Parietal lobe (tissue), 2 donors: ENCODE measurements around the gene GCSAM. TPM values are rescaled to one million over a fixed set of nuclear protein-coding genes. Genes with fewer than 3 reads are reported as not detected.

ENCODE experiments used
- small RNA-seq: library from RNA; depleted of rRNA; stranded (forward); fragments of <200 nt; gene quantifications from one replicate; pipeline ENCODE3, GENCODE V24; 2014; ENCODE audit warnings: low replicate concordance
- total RNA-seq: library from RNA; depleted of rRNA; stranded (reverse); fragments of >200 nt; gene quantifications from one replicate; pipeline ENCODE4 v1.2.3, GENCODE V29; 2014

The GCSAM gene
- not detected for total RNA-seq

GRCh38 chr3:112132975-112133448, at the start of gene GCSAM:
GCSAM (minus strand) TSS chr3:112133248; CDS start chr3:112133120, 128 bp downstream.

GRCh38 chr3:112086076-112086854, 46.8 kb downstream of the GCSAM start, which contains the start of gene C3orf52:
C3orf52 (plus strand) TSS chr3:112086389; CDS start chr3:112086408, 19 bp downstream.

Small RNA genes lying within 50 kb of the gene (small RNA-seq; reads per million reads assigned to genes)
- gene MIR567: not detected

Other genes starting within 250 kb of the GCSAM start
- gene ABHD10, start 154.2 kb downstream of the GCSAM start, total RNA-seq: 72.6 TPM
- 141 TPM for gene TAGLN3, start 134.3 kb downstream of the GCSAM start, total RNA-seq
- gene TMPRSS7, start 98.5 kb downstream of the GCSAM start, total RNA-seq: 0.31 TPM
- 0.63 TPM for gene C3orf52, start 46.9 kb downstream of the GCSAM start, total RNA-seq
- gene SLC9C1, start 161.0 kb upstream of the GCSAM start, total RNA-seq: not detected
- 57.6 TPM for gene CD200, start 199.9 kb upstream of the GCSAM start, total RNA-seq